K562 (cell line): ENCODE data around the gene SLC9A2. TPM values are rescaled to one million over a fixed set of nuclear protein-coding genes. Genes with fewer than 3 reads are reported as not detected.

Experiments used
- BACH1 ChIP-seq: fragments of 200-800 bp; sonication (Bioruptor generic); IDR thresholded peaks from 2 replicates; pipeline ENCODE4 v1.6.1; 2016; ENCODE audit warnings: missing genetic modification characterization, missing compliant biosample characterization
- CREB3 ChIP-seq: fragments of 450-650 bp; conservative IDR thresholded peaks from 2 replicates; pipeline ENCODE4 v1.6.1; 2016; ENCODE audit warnings: missing genetic modification characterization, low read depth, mild to moderate bottlenecking, missing compliant biosample characterization, moderate library complexity
- CTBP1 ChIP-seq: fragments of 450-650 bp; IDR thresholded peaks from 2 replicates; pipeline ENCODE4 v1.6.1; 2016; ENCODE audit warnings: borderline replicate concordance
- CTCF ChIP-seq, 3 experiments: IDR thresholded peaks in 2 of 3; conservative IDR thresholded peaks in 1 of 3; 2 replicates each; pipeline ENCODE4 v1.5.1; 2011 to 2012; ENCODE audit warnings: low read length in 3 of 3, mild to moderate bottlenecking in 3 of 3, control low read depth in 2 of 3, improper control_type of control experiment in 1 of 3, inconsistent platforms in 1 of 3, low read depth in 1 of 3, mixed read lengths in 1 of 3, moderate library complexity in 1 of 3; ENCODE audit not compliant: insufficient read depth in 2 of 3
- FOXM1 ChIP-seq, 2 experiments: fragments of 450-650 bp in 1 of 2; sonication (generic) in 1 of 2; formaldehyde crosslinking in 1 of 2; IDR thresholded peaks; 2 replicates each; pipeline versions ENCODE4 v1.6.1 to v1.9.0; 2017 to 2022; ENCODE audit warnings: low read depth in 2 of 2, mild to moderate bottlenecking in 2 of 2, missing genetic modification reagents in 1 of 2, moderate library complexity in 1 of 2
- GABPB2 ChIP-seq: fragments of 250-450 bp; sonication (Bioruptor Pico); conservative IDR thresholded peaks from 2 replicates; pipeline ENCODE4 v1.5.1; 2021; ENCODE audit warnings: mild to moderate bottlenecking
- NFATC3 ChIP-seq: fragments of 450-650 bp; IDR thresholded peaks from 2 replicates; pipeline ENCODE4 v1.6.1; 2017; ENCODE audit warnings: mild to moderate bottlenecking
- NFIX ChIP-seq: fragments of 250-450 bp; sonication (Bioruptor Pico); IDR thresholded peaks from 2 replicates; pipeline ENCODE4 v1.4.0; 2020; ENCODE audit warnings: low read depth, mild to moderate bottlenecking, moderate library complexity
- POLR2AphosphoS5 ChIP-seq: IDR thresholded peaks from 2 replicates; pipeline ENCODE4 v1.6.1; 2011; ENCODE audit warnings: mild to moderate bottlenecking, low read depth, low read length, moderate library complexity; ENCODE audit not compliant: control insufficient read depth, insufficient read depth
- POLR3G ChIP-seq: IDR thresholded peaks from 2 replicates; pipeline ENCODE4 v1.6.1; 2011; ENCODE audit not compliant: insufficient read length, insufficient replicate concordance; ENCODE audit errors: extremely low read depth
- REST ChIP-seq, 2 experiments: fragments of 450-650 bp; formaldehyde crosslinking in 1 of 2; IDR thresholded peaks; 2 replicates each; pipeline versions ENCODE4 v1.4.0 to v1.6.1; 2014 to 2020; ENCODE audit warnings: mild to moderate bottlenecking in 2 of 2, borderline replicate concordance in 1 of 2, low read depth in 1 of 2
- ZC3H8 ChIP-seq: fragments of 450-650 bp; IDR thresholded peaks from 2 replicates; pipeline ENCODE4 v1.6.1; 2017
- ZNF77 ChIP-seq: fragments of 250-450 bp; sonication (Bioruptor Pico); IDR thresholded peaks from 2 replicates; pipeline ENCODE4 v1.5.0; 2020
- polyA plus RNA-seq, 8 experiments: library from polyadenylated mRNA; depleted of rRNA in 4 of 8; stranded (reverse) in 5 of 8; unstranded in 3 of 8; fragments of >200 nt; fragmentation: Nextera tagmentation in 2 of 8; fragmentation: Illumina TruSeq in 1 of 8; extraction: Ambion mirVana in 2 of 8; extraction: Trizol in 1 of 8; gene quantifications; 2 replicates each; pipeline versions ENCODE4 v1.2.1 to v1.2.3, GENCODE V29; 2011 to 2014; ENCODE audit warnings: inconsistent platforms in 1 of 8, missing spikeins in 1 of 8
- total RNA-seq, 7 experiments: library from RNA; depleted of rRNA in 6 of 7; stranded (reverse); fragments of >200 nt in 6 of 7; fragmentation: Illumina TruSeq in 2 of 7; extraction: Trizol in 2 of 7; gene quantifications; 2 replicates each; pipeline versions ENCODE4 v1.2.1 to v1.2.3, GENCODE V29; 2011 to 2021; ENCODE audit warnings: low replicate concordance in 1 of 7

The SLC9A2 gene
- total and polyA plus RNA-seq, 9 of the 15 experiments (the other 6 are each of a cell fraction or from before 2014, with no cell fraction given) = 0.45 to 3.3 (median 1.6) TPM

- TF ChIP-seq CTCF (IDR thresholded peaks at IDR 0.05 in 2 of 3, conservative IDR thresholded peaks at IDR 0.05 in 1 of 3; ENCODE audit: insufficient read depth in 2 of 3, low read depth in 1 of 3, low read length in 3 of 3) (no peak), NFIX (CRISPR knock-in tag) (no peak), ZC3H8 (no peak), POLR2AphosphoS5 (0 out of 2 replicates have a peak, but pooled peaks have one; percentile 58), POLR3G (no peak), CREB3 (tag) (no peak), REST (IDR thresholded peaks at IDR 0.05; ENCODE audit: borderline replicate concordance) (no peak), REST (CRISPR knock-in tag; IDR thresholded peaks at IDR 0.05; ENCODE audit: low read depth) (0 out of 2 replicates have a peak, but pooled peaks have one; percentile 22), GABPB2 (CRISPR knock-in tag) (no peak), CTBP1 (no peak; the same call in 1 of the 2 replicates), BACH1 (tag) (no peak), NFATC3 (no peak), ZNF77 (CRISPR knock-in tag) (no peak), FOXM1 (IDR thresholded peaks at IDR 0.05; ENCODE audit: low read depth) (no peak), FOXM1 (CRISPR knock-in tag; IDR thresholded peaks at IDR 0.05; ENCODE audit: low read depth) (no peak)
These were observed 117.4 kb downstream of the SLC9A2 start (continued) for GRCh38 chr2:102736410-102737409.
